Fibroblast of the aortic adventitia (primary cell): ENCODE measurements around the gene GPC5. TPM values are rescaled to one million over a fixed set of nuclear protein-coding genes. Genes with fewer than 3 reads are reported as not detected.

Source experiments
- DNase-seq: peaks from one replicate; pipeline ENCODE4 v3.0.0-alpha.2; 2010; ENCODE audit warnings: low read depth
- H3K4me3 ChIP-seq: 2 replicates; pipeline ENCODE4 v1.5.1; 2011; ENCODE audit warnings: low read depth, mild to moderate bottlenecking, control low read depth, low read length, moderate library complexity
- total RNA-seq: library from RNA; depleted of rRNA; stranded (reverse); fragments of >200 nt; gene quantifications from 2 replicates; pipeline ENCODE4 v1.2.3, GENCODE V29; 2012; ENCODE audit warnings: low replicate concordance
- TF ChIP-seq, protein P1 (sequence below): IDR thresholded peaks from 2 replicates; pipeline ENCODE4 v1.5.1; 2011; ENCODE audit warnings: mild to moderate bottlenecking, low read length, control low read depth, inconsistent platforms; ENCODE audit not compliant: insufficient read depth

GPC5 gene
- total RNA-seq, 1 donor, result 0.18 TPM

DNA sequence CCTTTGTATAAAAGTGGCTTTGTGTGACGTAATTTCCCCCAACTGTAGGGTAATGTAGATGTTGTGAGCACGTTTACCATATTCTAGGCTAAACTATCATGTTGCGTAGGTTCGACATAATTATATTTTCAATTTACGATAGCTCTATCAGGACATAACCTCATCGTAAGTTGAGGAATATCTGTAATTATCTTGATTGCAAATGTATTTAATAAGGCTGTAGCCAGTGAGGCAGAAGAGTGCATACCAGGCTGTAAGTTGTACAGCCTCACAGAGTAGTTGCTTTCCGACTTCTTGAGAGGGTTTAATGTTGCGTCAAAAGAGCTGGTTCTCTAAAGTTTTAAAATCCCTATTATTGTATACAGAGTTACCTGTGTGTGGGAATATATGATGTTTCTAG is 988.8 kb downstream of the GPC5 start:
- H3K4me3 ChIP-seq, result no peak overlapping the region
- no peak for DNase-seq
- TF ChIP-seq, protein P1, sequence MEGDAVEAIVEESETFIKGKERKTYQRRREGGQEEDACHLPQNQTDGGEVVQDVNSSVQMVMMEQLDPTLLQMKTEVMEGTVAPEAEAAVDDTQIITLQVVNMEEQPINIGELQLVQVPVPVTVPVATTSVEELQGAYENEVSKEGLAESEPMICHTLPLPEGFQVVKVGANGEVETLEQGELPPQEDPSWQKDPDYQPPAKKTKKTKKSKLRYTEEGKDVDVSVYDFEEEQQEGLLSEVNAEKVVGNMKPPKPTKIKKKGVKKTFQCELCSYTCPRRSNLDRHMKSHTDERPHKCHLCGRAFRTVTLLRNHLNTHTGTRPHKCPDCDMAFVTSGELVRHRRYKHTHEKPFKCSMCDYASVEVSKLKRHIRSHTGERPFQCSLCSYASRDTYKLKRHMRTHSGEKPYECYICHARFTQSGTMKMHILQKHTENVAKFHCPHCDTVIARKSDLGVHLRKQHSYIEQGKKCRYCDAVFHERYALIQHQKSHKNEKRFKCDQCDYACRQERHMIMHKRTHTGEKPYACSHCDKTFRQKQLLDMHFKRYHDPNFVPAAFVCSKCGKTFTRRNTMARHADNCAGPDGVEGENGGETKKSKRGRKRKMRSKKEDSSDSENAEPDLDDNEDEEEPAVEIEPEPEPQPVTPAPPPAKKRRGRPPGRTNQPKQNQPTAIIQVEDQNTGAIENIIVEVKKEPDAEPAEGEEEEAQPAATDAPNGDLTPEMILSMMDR, result no peak

DNA sequence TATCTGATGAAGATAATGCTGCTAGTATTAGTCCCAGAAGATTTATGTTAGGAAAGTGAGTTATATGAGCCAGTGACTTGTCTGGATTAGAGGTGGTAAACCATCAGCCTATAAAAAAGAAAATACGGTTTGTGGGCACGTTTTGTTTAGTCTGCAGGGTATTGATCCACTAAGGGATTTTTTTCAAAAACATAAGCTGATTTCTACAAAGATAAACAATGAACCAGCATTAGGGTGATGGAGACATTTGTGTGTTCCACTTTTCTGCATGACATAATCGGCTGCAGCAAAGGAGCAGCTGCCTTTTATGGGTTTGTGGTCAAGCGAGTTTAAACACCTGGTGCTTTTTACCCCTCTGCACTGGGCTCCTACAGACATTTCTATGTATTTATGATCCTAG is 991.8 kb downstream of the GPC5 start:
- TF ChIP-seq, protein P1, result no peak
- no peak for DNase-seq
- H3K4me3 ChIP-seq, result no peak overlapping the region

DNA sequence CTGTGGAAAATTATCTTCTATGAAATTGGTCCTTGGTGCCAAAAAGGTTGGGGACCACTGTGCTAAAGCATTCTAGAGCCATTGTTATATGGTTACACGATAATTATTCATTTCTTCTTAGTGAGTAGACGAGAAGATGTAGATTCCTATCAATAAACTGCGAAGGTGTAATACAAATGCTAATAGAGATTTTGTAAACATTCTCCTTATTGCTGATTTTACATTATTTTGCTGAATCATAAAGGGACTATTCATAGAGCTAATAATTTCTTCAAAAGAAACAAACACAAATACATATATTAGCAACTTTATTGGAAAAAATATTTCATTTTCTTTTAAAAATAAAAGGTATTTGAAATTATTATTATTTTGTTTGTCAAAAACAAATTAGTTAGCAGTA is 1005.2 kb downstream of the GPC5 start:
- DNase-seq, result no peak
- TF ChIP-seq, protein P1, result no peak
- no peak overlapping the region for H3K4me3 ChIP-seq

DNA sequence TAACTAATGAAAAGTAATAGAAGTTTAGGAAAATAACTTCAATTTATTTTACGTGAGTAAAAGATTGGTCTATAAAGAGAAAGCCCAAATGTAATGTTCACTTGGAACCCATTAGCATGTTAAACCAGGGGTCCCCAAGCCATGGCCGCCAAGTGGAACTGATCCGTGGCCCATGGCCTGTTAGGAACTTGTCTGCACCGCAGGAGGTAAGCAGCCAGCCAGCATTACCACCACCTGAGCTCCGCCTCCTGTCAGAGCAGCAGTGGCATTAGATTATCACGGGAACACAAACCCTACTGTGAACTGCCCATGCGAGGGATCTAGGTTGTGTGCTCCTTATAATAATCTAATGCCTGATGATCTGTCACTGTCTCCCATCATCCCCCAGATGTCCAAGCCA is 1009.4 kb downstream of the GPC5 start:
- DNase-seq, result no peak
- TF ChIP-seq, protein P1, result no peak
- no peak overlapping the region for H3K4me3 ChIP-seq

DNA sequence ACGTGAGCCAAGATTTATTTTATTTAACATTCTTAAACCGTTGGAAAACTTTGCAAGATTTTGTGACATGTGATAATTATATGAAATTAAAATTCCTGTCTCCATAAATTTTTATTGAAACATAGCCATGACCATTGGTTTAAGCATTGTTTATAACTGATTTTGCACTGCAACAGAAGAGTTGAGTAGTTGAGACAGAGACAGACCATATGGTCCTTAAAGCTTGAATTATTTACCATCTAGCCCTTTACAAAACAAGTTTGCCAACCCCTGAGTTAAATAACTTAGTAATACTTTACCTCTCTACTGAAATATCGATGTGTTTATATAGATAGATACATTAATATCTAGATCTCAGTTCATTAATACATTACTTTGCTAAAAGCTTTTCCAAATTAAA is 1014.1 kb downstream of the GPC5 start:
- H3K4me3 ChIP-seq, result no peak overlapping the region
- TF ChIP-seq, protein P1, result no peak
- no peak for DNase-seq

DNA sequence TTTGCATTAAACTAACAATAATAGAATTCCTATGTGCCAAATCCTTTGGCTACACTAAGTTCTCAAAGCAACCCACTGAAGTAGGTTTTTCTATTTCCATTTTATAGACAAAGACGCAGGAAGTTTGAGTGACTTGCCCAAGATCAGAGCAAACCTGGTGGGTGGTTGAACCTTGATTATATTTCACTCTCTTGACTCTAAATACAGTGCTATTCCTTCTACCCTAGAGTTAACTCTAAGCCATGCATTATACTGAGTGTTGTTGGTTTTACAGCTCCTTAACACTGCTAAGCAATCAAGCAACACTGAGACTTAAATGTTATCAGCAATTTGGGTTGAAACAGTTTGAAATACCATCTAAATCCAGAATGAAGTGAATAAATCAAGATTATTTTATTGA is 1014.6 kb downstream of the GPC5 start:
- TF ChIP-seq, protein P1, result no peak
- no peak overlapping the region for H3K4me3 ChIP-seq
- DNase-seq, result no peak

DNA sequence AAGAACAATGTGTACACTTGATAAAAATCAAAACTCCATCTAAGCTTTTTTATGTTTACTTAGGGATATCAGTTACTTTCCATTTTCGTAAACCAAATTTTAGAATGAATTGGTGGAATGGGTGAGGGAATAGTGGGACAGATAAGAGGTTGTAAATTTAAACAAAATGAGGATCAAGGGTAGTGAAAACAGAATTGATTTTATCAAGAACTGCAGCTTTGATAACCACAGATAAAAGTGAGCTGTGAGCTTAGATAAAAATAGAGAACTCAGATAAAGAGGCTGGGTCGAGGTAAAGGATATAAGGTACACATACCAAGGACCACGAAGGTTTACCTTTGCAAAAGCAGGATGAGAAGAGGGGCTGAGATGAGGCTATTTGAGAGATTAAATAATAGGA is 1015.0 kb downstream of the GPC5 start:
- TF ChIP-seq, protein P1, result no peak
- DNase-seq, result no peak

More for the DNA sequence above, 1015.0 kb downstream of the GPC5 start:
- H3K4me3 ChIP-seq, result no peak overlapping the region
